Glomerular endothelial cell (primary cell): ENCODE measurements around the gene LRFN4. TPM values are rescaled to one million over a fixed set of nuclear protein-coding genes. Genes with fewer than 3 reads are reported as not detected.
"Not testable (repeated sequence)": the region's sequence is repeated elsewhere in the genome, so short reads cannot be mapped to it uniquely, and the experiment has no call there.

Experiments
- DNase-seq: peaks from one replicate; pipeline ENCODE4 v3.0.0-alpha.2; 2011; ENCODE audit warnings: low read depth, low spot score; ENCODE audit errors: extremely low read depth
- total RNA-seq: library from RNA; depleted of rRNA; stranded (reverse); fragments of >200 nt; gene quantifications from 2 replicates; pipeline ENCODE4 v1.2.3, GENCODE V29; 2015

LRFN4 gene
- 37.9 and 49.7 TPM in 2 replicates for total RNA-seq

GRCh38 chr11:66856496-66857233 is at the start of gene LRFN4:
TSS of gene LRFN4 (plus strand) at chr11:66857064. CDS start at chr11:66857745, 681 bp downstream.
- no peak for DNase-seq

- no peak for DNase-seq
These were observed 47.3 kb upstream of the LRFN4 start for GRCh38 chr11:66809592-66809991.

GRCh38 chr11:66810576-66811185 is 46.2 kb upstream of the LRFN4 start:
- DNase-seq, result no peak

GRCh38 chr11:66814678-66815077 is 42.2 kb upstream of the LRFN4 start:
- no peak for DNase-seq

GRCh38 chr11:66815646-66816045 is 41.2 kb upstream of the LRFN4 start:
- no peak for DNase-seq

- no peak for DNase-seq
These were observed 38.5 kb upstream of the LRFN4 start for GRCh38 chr11:66818231-66818955.

- no peak for DNase-seq
These were observed 36.5 kb upstream of the LRFN4 start for GRCh38 chr11:66820381-66820780.

- DNase-seq, result no peak
These were observed 36.0 kb upstream of the LRFN4 start for GRCh38 chr11:66820901-66821300.

- DNase-seq, result no peak
These were observed 33.2 kb upstream of the LRFN4 start for GRCh38 chr11:66823700-66824099.

- not testable (repeated sequence) for DNase-seq
These were observed 32.3 kb upstream of the LRFN4 start for GRCh38 chr11:66824573-66824972.

- DNase-seq, result no peak
These were observed 22.4 kb upstream of the LRFN4 start for GRCh38 chr11:66834539-66834845.

GRCh38 chr11:66834943-66835342 is 21.9 kb upstream of the LRFN4 start:
- no peak for DNase-seq

- DNase-seq, result no peak
These were observed 21.0 kb upstream of the LRFN4 start for GRCh38 chr11:66835768-66836405.

- DNase-seq, result no peak
These were observed 16.4 kb upstream of the LRFN4 start for GRCh38 chr11:66840317-66841091.

GRCh38 chr11:66841861-66842260 is 15.0 kb upstream of the LRFN4 start:
- no peak for DNase-seq

- DNase-seq, result no peak
These were observed 14.4 kb upstream of the LRFN4 start for GRCh38 chr11:66842501-66842895.

- DNase-seq, result no peak
These were observed 13.7 kb upstream of the LRFN4 start, which contains the start of gene RCE1 for GRCh38 chr11:66842896-66843775. TSS of gene RCE1 (plus strand) at chr11:66843441. CDS start at chr11:66843456, 15 bp downstream.

- DNase-seq, result no peak
These were observed 12.9 kb upstream of the LRFN4 start for GRCh38 chr11:66843776-66844495.
